OCI-LY3 (cell line): ENCODE measurements around the gene MAP6.
A peak's percentile ranks its signal among the peaks of the same experiment; 100 is the strongest.

Experiments used
- H2AFZ ChIP-seq: fragments of 200-600, 300-600 bp; shearing (Covaris generic); 2 replicates; pipeline ENCODE4 v1.6.0; 2014; ENCODE audit warnings: antibody characterized with exemption, low read depth, low read length
- H3K27ac ChIP-seq: fragments of 200-600, 300-600 bp; sonication (generic); 2 replicates; pipeline ENCODE4 v1.5.1; 2014; ENCODE audit warnings: mild to moderate bottlenecking, low read length, moderate library complexity, mixed read lengths
- H3K27me3 ChIP-seq: fragments of 200-600, 300-600 bp; sonication (generic); 2 replicates; pipeline ENCODE4 v1.6.1; 2014; ENCODE audit warnings: low read depth, low read length, mixed read lengths
- H3K36me3 ChIP-seq: fragments of 200-600, 300-600 bp; sonication (generic); replicated peaks from 2 replicates; pipeline ENCODE3; 2014; ENCODE audit warnings: low read depth, low read length, mixed read lengths
- H3K4me1 ChIP-seq: fragments of 300-600, 200-600 bp; sonication (generic); 2 replicates; pipeline ENCODE4 v1.6.1; 2014; ENCODE audit warnings: low read length, mixed read lengths
- H3K4me2 ChIP-seq: fragments of 200-600, 300-600 bp; sonication (generic); 2 replicates; pipeline ENCODE4 v1.6.1; 2014; ENCODE audit warnings: low read length, mixed read lengths
- H3K4me3 ChIP-seq: fragments of 300-600, 200-600 bp; sonication (generic); 2 replicates; pipeline ENCODE4 v1.5.1; 2014; ENCODE audit warnings: antibody characterized with exemption, mild to moderate bottlenecking, low read length, moderate library complexity
- H3K79me2 ChIP-seq: fragments of 300-600, 200-600 bp; shearing (Covaris generic); 2 replicates; pipeline ENCODE4 v1.6.1; 2014; ENCODE audit warnings: mild to moderate bottlenecking, low read length, mixed read lengths
- H3K9ac ChIP-seq: fragments of 300-600, 200-600 bp; shearing (Covaris generic); 2 replicates; pipeline ENCODE4 v1.6.0; 2014; ENCODE audit warnings: mild to moderate bottlenecking, low read length, moderate library complexity
- H3K9me3 ChIP-seq: fragments of 200-600, 300-600 bp; shearing (Covaris generic); 2 replicates; pipeline ENCODE4 v1.6.1; 2014; ENCODE audit warnings: low read length, mixed read lengths; ENCODE audit not compliant: insufficient read depth
- H4K20me1 ChIP-seq: fragments of 200-600, 300-600 bp; sonication (generic); 2 replicates; pipeline ENCODE4 v1.6.1; 2016; ENCODE audit warnings: low read length, mixed read lengths; ENCODE audit not compliant: insufficient read depth
- CTCF ChIP-seq: fragments of 200-600, 300-600 bp; sonication (generic); IDR thresholded peaks from 2 replicates; pipeline ENCODE4 v1.5.1; 2014; ENCODE audit warnings: antibody characterized with exemption, low read length, low read depth
- EZH2phosphoT487 ChIP-seq: fragments of 200-600 bp; shearing (Covaris generic); IDR thresholded peaks from 2 replicates; pipeline ENCODE4 v1.6.1; 2018; ENCODE audit warnings: antibody characterized with exemption, mixed run types, low read depth

The MAP6 gene

DNA sequence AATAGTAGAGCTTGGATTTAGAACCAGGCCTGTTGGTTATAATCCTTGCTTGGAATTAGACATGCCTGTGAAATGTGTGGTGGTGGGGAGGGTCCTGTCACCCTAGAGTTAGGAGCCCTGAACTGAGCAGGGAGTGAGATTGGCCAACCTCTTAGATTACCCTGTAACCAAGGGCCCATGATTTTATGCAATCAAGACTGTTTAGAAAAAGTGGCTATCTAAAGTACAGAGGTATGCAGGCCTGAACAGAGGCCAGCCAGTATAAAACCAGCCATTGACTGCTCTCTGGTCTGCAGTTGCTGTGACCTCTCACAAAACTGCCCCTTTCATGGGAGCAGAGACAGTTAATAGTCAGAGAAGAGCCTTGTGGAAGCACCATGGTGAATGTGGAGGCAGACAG is 70.6 kb downstream of the MAP6 start:
- Histone ChIP-seq H2AFZ (no peak overlapping the region), H3K9ac (no peak overlapping the region), H3K27me3 (peaks cover 3% of the 10 kb centered on the region; the same call in 1 of the 2 replicates), H3K4me1 (peaks cover 14% of the 10 kb centered on the region), H4K20me1 (no peaks in the 10 kb centered on the region), H3K4me3 (no peak overlapping the region), H3K9me3 (no peaks in the 10 kb centered on the region), H3K79me2 (no peaks in the 10 kb centered on the region), H3K27ac (no peak overlapping the region), H3K36me3 (no peaks in the 10 kb centered on the region), H3K4me2 (no peak overlapping the region)
- TF ChIP-seq EZH2phosphoT487 (no peak), CTCF (no peak)

GRCh38 chr11:75597636-75598035 is 71.2 kb downstream of the MAP6 start:
- no peak overlapping the region for H2AFZ ChIP-seq
- peaks cover 14% of the 10 kb centered on the region for H3K4me1 ChIP-seq

GRCh38 chr11:75596914-75597313 is 71.9 kb downstream of the MAP6 start:
- Histone ChIP-seq H3K4me2 (no peak overlapping the region), H3K36me3 (no peaks in the 10 kb centered on the region), H4K20me1 (no peaks in the 10 kb centered on the region), H3K4me1 (peaks cover 14% of the 10 kb centered on the region), H3K79me2 (no peaks in the 10 kb centered on the region), H3K9ac (no peak overlapping the region), H3K27ac (no peak overlapping the region), H2AFZ (no peak overlapping the region), H3K4me3 (no peak overlapping the region), H3K27me3 (peaks cover 11% of the 10 kb centered on the region), H3K9me3 (no peaks in the 10 kb centered on the region)
- no peak for TF ChIP-seq CTCF
- no peak for TF ChIP-seq EZH2phosphoT487

More at GRCh38 chr11:75597636-75598035, 71.2 kb downstream of the MAP6 start:
- H3K27me3 ChIP-seq: peaks cover 8% of the 10 kb centered on the region
- no peak overlapping the region for H3K4me2 ChIP-seq
- H3K9ac ChIP-seq: no peak overlapping the region
- H3K79me2 ChIP-seq: no peaks in the 10 kb centered on the region
- no peaks in the 10 kb centered on the region for H3K36me3 ChIP-seq
- H4K20me1 ChIP-seq: no peaks in the 10 kb centered on the region
- H3K9me3 ChIP-seq: no peaks in the 10 kb centered on the region
- H3K4me3 ChIP-seq: no peak overlapping the region
- TF ChIP-seq CTCF (peak; percentile 94), EZH2phosphoT487 (no peak)
- no peak overlapping the region for H3K27ac ChIP-seq

DNA sequence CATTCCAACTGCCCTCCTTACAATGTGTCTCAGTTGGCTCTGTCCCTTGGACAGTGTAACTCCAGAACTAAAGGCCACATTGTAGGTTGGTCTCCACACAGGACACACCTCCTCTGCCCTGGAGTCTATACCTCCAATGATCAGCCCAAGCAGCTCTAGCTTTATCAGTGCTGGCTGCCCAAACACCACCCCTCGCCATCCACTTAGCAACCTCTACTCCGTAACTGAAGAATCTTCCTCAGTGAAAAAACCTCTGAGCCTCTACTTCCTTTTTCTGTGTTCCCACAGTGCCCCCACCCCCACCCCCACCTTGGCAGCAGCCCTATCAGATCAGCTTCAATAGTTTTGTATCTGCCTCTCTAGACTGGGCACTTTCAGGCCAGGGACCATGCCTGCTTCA is 73.4 kb downstream of the MAP6 start:
- peak overlapping the region; percentile 33 for H3K4me2 ChIP-seq
- H3K36me3 ChIP-seq: no peaks in the 10 kb centered on the region
- H2AFZ ChIP-seq: no peak overlapping the region
- no peaks in the 10 kb centered on the region for H3K9me3 ChIP-seq
- H3K27ac ChIP-seq: no peak overlapping the region
- no peak overlapping the region for H3K9ac ChIP-seq
- H3K4me3 ChIP-seq: no peak overlapping the region
- H3K4me1 ChIP-seq: peaks cover 14% of the 10 kb centered on the region
- TF ChIP-seq CTCF (no peak), EZH2phosphoT487 (no peak)
- H3K27me3 ChIP-seq: peaks cover 12% of the 10 kb centered on the region
- H3K79me2 ChIP-seq: no peaks in the 10 kb centered on the region
- no peaks in the 10 kb centered on the region for H4K20me1 ChIP-seq
